Renal cortex interstitium (tissue), 11 donors: ENCODE data around the gene ROCK2. TPM values are rescaled to one million over a fixed set of nuclear protein-coding genes. Genes with fewer than 3 reads are reported as not detected.
"Not testable (repeated sequence)": the region's sequence is repeated elsewhere in the genome, so short reads cannot be mapped to it uniquely, and the experiment has no call there.

Source experiments
- DNase-seq, 11 donors: peaks; one replicate each; pipeline ENCODE4 v3.0.0-alpha.2; 2013; ENCODE audit warnings: low read depth in 9 of 11, low spot score in 4 of 11; ENCODE audit errors: extremely low read depth in 1 of 11
- polyA plus RNA-seq, 3 donors: library from polyadenylated mRNA; unstranded; fragments of 120-200 nt; gene quantifications; one replicate each; pipeline ENCODE4 v1.2.1, GENCODE V29; 2013; ENCODE audit not compliant: insufficient read length in 3 of 3

Gene ROCK2
- polyA plus RNA-seq, 3 donors = 36.4 to 48.4 (median 39.3) TPM

GRCh38 chr2:11250400-11251196 lies 93.8 kb downstream of the ROCK2 start:
- DNase-seq = no peak

GRCh38 chr2:11245322-11245721 lies 99.1 kb downstream of the ROCK2 start:
- no peak for DNase-seq

GRCh38 chr2:11244091-11244826 lies 100.2 kb downstream of the ROCK2 start:
- DNase-seq = no peak

- DNase-seq = no peak
Observed at GRCh38 chr2:11243512-11243911, 100.9 kb downstream of the ROCK2 start.

GRCh38 chr2:11242542-11243174 lies 101.8 kb downstream of the ROCK2 start:
- no peak for DNase-seq

GRCh38 chr2:11241412-11242203 lies 102.8 kb downstream of the ROCK2 start:
- DNase-seq = no peak

- DNase-seq = no peak
Observed at GRCh38 chr2:11239666-11240462, 104.6 kb downstream of the ROCK2 start.

- DNase-seq = no peak
Observed at GRCh38 chr2:11239147-11239546, 105.3 kb downstream of the ROCK2 start.

- DNase-seq = no peak
Observed at GRCh38 chr2:11237122-11237521, 107.3 kb downstream of the ROCK2 start.

- no peak for DNase-seq
Observed at GRCh38 chr2:11236335-11236734, 108.1 kb downstream of the ROCK2 start.

- DNase-seq = no peak
Observed at GRCh38 chr2:11235583-11235982, 108.9 kb downstream of the ROCK2 start.

GRCh38 chr2:11234309-11234708 lies 110.1 kb downstream of the ROCK2 start:
- peak in 1 of 11 donors; percentile 7 for DNase-seq

GRCh38 chr2:11231193-11231592 lies 113.2 kb downstream of the ROCK2 start:
- DNase-seq = not testable (repeated sequence)

- DNase-seq = no peak
Observed at GRCh38 chr2:11228692-11229091, 115.7 kb downstream of the ROCK2 start.

GRCh38 chr2:11227595-11227994 lies 116.8 kb downstream of the ROCK2 start:
- no peak for DNase-seq

GRCh38 chr2:11224887-11225286 lies 119.5 kb downstream of the ROCK2 start:
- no peak for DNase-seq

GRCh38 chr2:11222845-11223244 lies 121.6 kb downstream of the ROCK2 start:
- no peak for DNase-seq

- no peak for DNase-seq
Observed at GRCh38 chr2:11220445-11220844, 124.0 kb downstream of the ROCK2 start.
